ENCODE data around the gene DTX3. TPM values are rescaled to one million over a fixed set of nuclear protein-coding genes. Genes with fewer than 3 reads are reported as not detected.
"Not testable (repeated sequence)": the region's sequence is repeated elsewhere in the genome, so short reads cannot be mapped to it uniquely, and the experiment has no call there.

Gene DTX3
- total RNA-seq, 1 experiment from 2014 or later, result 57.0 TPM

DNA sequence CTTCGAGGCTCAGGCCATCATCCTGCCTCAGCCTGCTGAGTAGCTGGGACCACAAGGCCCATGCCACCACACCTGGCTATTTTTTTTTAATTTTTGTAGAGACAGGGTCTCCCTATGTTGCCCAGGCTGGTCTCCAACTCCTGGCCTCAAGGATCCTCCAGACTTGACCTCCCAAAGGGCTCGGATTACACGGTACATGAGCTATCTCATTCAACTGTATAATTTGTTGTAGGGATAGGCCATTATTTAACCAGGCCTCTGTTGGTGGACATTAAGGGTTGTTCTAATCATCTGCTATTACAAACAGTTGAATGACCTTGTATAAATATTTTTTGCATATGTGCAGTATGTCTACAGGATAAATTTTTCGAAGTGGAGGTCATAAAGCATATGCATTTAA lies 45.8 kb upstream of the DTX3 start (continued):
- TF ChIP-seq, protein P1, sequence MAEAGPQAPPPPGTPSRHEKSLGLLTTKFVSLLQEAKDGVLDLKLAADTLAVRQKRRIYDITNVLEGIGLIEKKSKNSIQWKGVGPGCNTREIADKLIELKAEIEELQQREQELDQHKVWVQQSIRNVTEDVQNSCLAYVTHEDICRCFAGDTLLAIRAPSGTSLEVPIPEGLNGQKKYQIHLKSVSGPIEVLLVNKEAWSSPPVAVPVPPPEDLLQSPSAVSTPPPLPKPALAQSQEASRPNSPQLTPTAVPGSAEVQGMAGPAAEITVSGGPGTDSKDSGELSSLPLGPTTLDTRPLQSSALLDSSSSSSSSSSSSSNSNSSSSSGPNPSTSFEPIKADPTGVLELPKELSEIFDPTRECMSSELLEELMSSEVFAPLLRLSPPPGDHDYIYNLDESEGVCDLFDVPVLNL (CRISPR knock-in tag; IDR thresholded peaks at IDR 0.05; ENCODE audit: borderline replicate concordance, low read depth), result no peak
- TF ChIP-seq ZNF671 (CRISPR knock-in tag; IDR thresholded peaks at IDR 0.05) (no peak), NFATC4 (CRISPR knock-in tag; IDR thresholded peaks at IDR 0.05) (no peak), ZNF219 (CRISPR knock-in tag; IDR thresholded peaks at IDR 0.05; ENCODE audit: borderline replicate concordance) (no peak), SMAD3 (CRISPR knock-in tag; IDR thresholded peaks at IDR 0.05; ENCODE audit: borderline replicate concordance) (no peak)
- TF ChIP-seq, protein P2, sequence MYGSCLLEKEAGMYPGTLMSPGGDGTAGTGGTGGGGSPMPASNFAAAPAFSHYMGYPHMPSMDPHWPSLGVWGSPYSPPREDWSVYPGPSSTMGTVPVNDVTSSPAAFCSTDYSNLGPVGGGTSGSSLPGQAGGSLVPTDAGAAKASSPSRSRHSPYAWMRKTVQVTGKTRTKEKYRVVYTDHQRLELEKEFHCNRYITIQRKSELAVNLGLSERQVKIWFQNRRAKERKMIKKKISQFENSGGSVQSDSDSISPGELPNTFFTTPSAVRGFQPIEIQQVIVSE (CRISPR knock-in tag; IDR thresholded peaks at IDR 0.05; ENCODE audit: borderline replicate concordance), result no peak
- TF ChIP-seq, protein P3, sequence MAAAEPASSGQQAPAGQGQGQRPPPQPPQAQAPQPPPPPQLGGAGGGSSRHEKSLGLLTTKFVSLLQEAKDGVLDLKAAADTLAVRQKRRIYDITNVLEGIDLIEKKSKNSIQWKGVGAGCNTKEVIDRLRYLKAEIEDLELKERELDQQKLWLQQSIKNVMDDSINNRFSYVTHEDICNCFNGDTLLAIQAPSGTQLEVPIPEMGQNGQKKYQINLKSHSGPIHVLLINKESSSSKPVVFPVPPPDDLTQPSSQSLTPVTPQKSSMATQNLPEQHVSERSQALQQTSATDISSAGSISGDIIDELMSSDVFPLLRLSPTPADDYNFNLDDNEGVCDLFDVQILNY (CRISPR knock-in tag; IDR thresholded peaks at IDR 0.05), result no peak
- TF ChIP-seq, protein P4, sequence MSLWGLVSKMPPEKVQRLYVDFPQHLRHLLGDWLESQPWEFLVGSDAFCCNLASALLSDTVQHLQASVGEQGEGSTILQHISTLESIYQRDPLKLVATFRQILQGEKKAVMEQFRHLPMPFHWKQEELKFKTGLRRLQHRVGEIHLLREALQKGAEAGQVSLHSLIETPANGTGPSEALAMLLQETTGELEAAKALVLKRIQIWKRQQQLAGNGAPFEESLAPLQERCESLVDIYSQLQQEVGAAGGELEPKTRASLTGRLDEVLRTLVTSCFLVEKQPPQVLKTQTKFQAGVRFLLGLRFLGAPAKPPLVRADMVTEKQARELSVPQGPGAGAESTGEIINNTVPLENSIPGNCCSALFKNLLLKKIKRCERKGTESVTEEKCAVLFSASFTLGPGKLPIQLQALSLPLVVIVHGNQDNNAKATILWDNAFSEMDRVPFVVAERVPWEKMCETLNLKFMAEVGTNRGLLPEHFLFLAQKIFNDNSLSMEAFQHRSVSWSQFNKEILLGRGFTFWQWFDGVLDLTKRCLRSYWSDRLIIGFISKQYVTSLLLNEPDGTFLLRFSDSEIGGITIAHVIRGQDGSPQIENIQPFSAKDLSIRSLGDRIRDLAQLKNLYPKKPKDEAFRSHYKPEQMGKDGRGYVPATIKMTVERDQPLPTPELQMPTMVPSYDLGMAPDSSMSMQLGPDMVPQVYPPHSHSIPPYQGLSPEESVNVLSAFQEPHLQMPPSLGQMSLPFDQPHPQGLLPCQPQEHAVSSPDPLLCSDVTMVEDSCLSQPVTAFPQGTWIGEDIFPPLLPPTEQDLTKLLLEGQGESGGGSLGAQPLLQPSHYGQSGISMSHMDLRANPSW (CRISPR knock-in tag; conservative IDR thresholded peaks at IDR 0.05; ENCODE audit: low read depth), result no peak

DNA sequence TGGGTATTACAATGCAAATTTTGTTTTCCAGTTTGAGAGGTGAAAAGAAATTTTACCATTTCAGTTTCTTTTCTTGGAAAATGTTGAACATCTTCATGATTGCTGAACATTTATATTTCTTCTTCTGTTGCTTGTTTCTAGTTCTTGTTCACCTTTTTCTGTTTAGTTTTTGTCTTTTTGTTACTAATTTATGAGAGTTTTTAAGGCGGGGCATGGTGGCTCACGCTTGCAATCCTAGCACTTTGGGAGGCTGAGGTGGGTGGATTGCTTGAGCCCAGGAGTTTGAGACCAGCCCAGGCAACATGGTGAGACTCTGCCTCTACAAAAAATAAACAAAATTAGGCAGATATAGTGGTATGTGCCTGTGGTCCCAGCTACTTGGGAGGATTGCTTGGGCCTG lies 44.1 kb upstream of the DTX3 start:
- DNase-seq (ENCODE audit: low spot score) (no peak), ATAC-seq (no peak)
- no peak overlapping the region for H3K4me3 Mint-ChIP-seq
- no peaks in the 10 kb centered on the region for H3K9me3 Mint-ChIP-seq
- TF ChIP-seq, protein P5, sequence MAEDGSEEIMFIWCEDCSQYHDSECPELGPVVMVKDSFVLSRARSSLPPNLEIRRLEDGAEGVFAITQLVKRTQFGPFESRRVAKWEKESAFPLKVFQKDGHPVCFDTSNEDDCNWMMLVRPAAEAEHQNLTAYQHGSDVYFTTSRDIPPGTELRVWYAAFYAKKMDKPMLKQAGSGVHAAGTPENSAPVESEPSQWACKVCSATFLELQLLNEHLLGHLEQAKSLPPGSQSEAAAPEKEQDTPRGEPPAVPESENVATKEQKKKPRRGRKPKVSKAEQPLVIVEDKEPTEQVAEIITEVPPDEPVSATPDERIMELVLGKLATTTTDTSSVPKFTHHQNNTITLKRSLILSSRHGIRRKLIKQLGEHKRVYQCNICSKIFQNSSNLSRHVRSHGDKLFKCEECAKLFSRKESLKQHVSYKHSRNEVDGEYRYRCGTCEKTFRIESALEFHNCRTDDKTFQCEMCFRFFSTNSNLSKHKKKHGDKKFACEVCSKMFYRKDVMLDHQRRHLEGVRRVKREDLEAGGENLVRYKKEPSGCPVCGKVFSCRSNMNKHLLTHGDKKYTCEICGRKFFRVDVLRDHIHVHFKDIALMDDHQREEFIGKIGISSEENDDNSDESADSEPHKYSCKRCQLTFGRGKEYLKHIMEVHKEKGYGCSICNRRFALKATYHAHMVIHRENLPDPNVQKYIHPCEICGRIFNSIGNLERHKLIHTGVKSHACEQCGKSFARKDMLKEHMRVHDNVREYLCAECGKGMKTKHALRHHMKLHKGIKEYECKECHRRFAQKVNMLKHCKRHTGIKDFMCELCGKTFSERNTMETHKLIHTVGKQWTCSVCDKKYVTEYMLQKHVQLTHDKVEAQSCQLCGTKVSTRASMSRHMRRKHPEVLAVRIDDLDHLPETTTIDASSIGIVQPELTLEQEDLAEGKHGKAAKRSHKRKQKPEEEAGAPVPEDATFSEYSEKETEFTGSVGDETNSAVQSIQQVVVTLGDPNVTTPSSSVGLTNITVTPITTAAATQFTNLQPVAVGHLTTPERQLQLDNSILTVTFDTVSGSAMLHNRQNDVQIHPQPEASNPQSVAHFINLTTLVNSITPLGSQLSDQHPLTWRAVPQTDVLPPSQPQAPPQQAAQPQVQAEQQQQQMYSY (CRISPR knock-in tag; IDR thresholded peaks at IDR 0.05), result no peak
- no peak for TF ChIP-seq ZBTB21 (CRISPR knock-in tag; IDR thresholded peaks at IDR 0.05; ENCODE audit: borderline replicate concordance)
- TF ChIP-seq, protein P6, sequence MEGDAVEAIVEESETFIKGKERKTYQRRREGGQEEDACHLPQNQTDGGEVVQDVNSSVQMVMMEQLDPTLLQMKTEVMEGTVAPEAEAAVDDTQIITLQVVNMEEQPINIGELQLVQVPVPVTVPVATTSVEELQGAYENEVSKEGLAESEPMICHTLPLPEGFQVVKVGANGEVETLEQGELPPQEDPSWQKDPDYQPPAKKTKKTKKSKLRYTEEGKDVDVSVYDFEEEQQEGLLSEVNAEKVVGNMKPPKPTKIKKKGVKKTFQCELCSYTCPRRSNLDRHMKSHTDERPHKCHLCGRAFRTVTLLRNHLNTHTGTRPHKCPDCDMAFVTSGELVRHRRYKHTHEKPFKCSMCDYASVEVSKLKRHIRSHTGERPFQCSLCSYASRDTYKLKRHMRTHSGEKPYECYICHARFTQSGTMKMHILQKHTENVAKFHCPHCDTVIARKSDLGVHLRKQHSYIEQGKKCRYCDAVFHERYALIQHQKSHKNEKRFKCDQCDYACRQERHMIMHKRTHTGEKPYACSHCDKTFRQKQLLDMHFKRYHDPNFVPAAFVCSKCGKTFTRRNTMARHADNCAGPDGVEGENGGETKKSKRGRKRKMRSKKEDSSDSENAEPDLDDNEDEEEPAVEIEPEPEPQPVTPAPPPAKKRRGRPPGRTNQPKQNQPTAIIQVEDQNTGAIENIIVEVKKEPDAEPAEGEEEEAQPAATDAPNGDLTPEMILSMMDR (IDR thresholded peaks at IDR 0.05), result no peak
- no peak for TF ChIP-seq ESRRA (CRISPR knock-in tag; IDR thresholded peaks at IDR 0.05; ENCODE audit: borderline replicate concordance)
- TF ChIP-seq, protein P7, sequence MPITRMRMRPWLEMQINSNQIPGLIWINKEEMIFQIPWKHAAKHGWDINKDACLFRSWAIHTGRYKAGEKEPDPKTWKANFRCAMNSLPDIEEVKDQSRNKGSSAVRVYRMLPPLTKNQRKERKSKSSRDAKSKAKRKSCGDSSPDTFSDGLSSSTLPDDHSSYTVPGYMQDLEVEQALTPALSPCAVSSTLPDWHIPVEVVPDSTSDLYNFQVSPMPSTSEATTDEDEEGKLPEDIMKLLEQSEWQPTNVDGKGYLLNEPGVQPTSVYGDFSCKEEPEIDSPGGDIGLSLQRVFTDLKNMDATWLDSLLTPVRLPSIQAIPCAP (CRISPR knock-in tag; IDR thresholded peaks at IDR 0.05), result no peak
- TF ChIP-seq CREB1 (CRISPR knock-in tag; IDR thresholded peaks at IDR 0.05), result no peak
- TF ChIP-seq, protein P3 (CRISPR knock-in tag; IDR thresholded peaks at IDR 0.05), result no peak
- no peak for TF ChIP-seq ZNF416 (CRISPR knock-in tag; IDR thresholded peaks at IDR 0.05)
- H3K36me3 Mint-ChIP-seq, result peaks cover 7% of the 10 kb centered on the region
- H3K27ac Mint-ChIP-seq, result no peak overlapping the region
- POLR2A ChIA-PET, result no interaction called here
- H3K27me3 Mint-ChIP-seq (ENCODE audit: low read depth), result no peaks in the 10 kb centered on the region
- H3K4me1 Mint-ChIP-seq, result 0 out of 2 replicates have a peak, but pooled peaks cover 3% of the 10 kb centered on the region
- CTCF ChIA-PET, result no interaction called here

DNA sequence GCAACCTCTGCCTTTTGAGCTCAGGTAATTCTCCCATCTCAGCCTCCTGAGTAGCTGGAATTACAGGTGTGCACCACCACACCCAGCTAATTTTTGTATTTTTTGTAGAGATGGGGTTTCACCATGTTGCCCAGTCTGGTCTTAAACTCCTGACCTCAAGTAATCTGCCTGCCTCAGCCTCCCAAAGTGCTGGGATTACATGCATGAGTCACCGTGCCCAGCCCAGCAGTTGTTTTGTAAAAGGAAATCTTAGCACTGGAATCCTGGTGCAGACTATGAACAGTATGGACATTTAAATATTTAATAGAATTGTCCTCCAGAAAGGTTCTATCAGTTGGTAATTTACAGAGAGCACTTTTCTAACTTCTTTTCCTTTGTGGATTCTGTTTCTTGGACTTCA lies 43.5 kb upstream of the DTX3 start:
- H3K4me1 Mint-ChIP-seq; CTCF ChIA-PET; H3K4me3 Mint-ChIP-seq; H3K27me3 Mint-ChIP-seq (ENCODE audit: low read depth); ATAC-seq; H3K9me3 Mint-ChIP-seq; POLR2A ChIA-PET; DNase-seq (ENCODE audit: low spot score); H3K27ac Mint-ChIP-seq; H3K36me3 Mint-ChIP-seq: not testable (repeated sequence)
